Measurements from ENCODE around the gene ADAMTS9.
A peak's percentile ranks its signal among the peaks of the same experiment; 100 is the strongest.

ADAMTS9 gene

DNA sequence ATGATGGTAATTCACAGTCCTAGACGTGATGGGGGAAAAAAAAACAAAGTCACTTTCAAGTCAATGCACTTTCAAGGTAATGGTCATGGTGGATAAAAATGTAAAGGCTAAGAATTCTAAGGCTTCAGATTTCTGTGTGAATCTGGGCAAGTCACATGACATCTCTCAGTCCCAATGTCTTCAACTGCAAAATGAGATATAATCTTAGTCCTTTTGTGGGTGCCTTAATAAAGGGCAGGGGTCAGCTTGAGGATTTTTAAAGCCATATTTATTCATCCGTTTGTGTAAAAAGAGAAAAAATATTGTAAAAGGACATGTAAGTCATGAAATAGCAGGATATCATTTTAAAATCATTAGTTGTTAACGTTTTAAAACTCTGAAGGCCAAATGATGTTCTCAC lies 83.5 kb downstream of the ADAMTS9 start:
- TF ChIP-seq GATA3 (IDR thresholded peaks at IDR 0.05; ENCODE audit: low read depth, low read length) (no peak), GATA2 (IDR thresholded peaks at IDR 0.05; ENCODE audit: low read depth, low read length) (no peak)

- TF ChIP-seq GATA2 (IDR thresholded peaks at IDR 0.05; ENCODE audit: low read depth, low read length) (no peak), GATA3 (IDR thresholded peaks at IDR 0.05; ENCODE audit: low read depth, low read length) (no peak)
These were observed 86.0 kb downstream of the ADAMTS9 start for GRCh38 chr3:64601824-64602223.

- TF ChIP-seq GATA2 (IDR thresholded peaks at IDR 0.05; ENCODE audit: low read depth, low read length), result no peak
- no peak for TF ChIP-seq GATA3 (IDR thresholded peaks at IDR 0.05; ENCODE audit: low read depth, low read length)
These were observed 87.4 kb downstream of the ADAMTS9 start for GRCh38 chr3:64600246-64600950.

- TF ChIP-seq GATA3 (IDR thresholded peaks at IDR 0.05; ENCODE audit: low read depth, low read length), result peak; percentile 8; the same call in 1 of the 2 replicates
- TF ChIP-seq GATA2 (IDR thresholded peaks at IDR 0.05; ENCODE audit: low read depth, low read length), result peak; percentile 70
These were observed 88.1 kb downstream of the ADAMTS9 start for GRCh38 chr3:64599651-64600050.

DNA sequence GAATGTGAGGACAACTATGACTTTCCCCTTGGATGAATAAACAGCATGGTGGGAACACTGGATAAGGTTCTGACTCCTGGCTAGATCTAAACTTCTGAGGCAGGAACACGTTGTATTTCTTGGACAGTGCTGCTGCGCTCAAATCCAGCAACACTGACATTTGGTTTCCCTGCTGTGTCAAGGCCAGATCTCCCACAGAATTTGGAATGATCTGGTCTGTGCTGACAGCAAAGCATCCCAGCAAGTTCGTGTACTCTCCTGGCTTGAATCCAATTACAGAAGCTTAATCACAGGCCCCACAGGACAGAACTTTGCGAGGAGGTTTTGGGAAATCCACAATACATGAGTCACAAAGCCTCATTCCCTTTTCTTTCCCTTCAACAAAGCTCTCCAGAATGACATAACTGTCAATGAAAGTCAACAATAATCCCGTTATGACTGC lies 92.5 kb downstream of the ADAMTS9 start:
- TF ChIP-seq GATA3 (IDR thresholded peaks at IDR 0.05; ENCODE audit: low read depth, low read length), result no peak
- TF ChIP-seq GATA2 (IDR thresholded peaks at IDR 0.05; ENCODE audit: low read depth, low read length), result no peak

- TF ChIP-seq GATA3 (IDR thresholded peaks at IDR 0.05; ENCODE audit: low read depth, low read length), result no peak
These were observed 93.7 kb downstream of the ADAMTS9 start for GRCh38 chr3:64594134-64594533.

GRCh38 chr3:64593350-64593749 lies 94.5 kb downstream of the ADAMTS9 start:
- TF ChIP-seq GATA2 (IDR thresholded peaks at IDR 0.05; ENCODE audit: low read depth, low read length), result no peak
- no peak for TF ChIP-seq GATA3 (IDR thresholded peaks at IDR 0.05; ENCODE audit: low read depth, low read length)

DNA sequence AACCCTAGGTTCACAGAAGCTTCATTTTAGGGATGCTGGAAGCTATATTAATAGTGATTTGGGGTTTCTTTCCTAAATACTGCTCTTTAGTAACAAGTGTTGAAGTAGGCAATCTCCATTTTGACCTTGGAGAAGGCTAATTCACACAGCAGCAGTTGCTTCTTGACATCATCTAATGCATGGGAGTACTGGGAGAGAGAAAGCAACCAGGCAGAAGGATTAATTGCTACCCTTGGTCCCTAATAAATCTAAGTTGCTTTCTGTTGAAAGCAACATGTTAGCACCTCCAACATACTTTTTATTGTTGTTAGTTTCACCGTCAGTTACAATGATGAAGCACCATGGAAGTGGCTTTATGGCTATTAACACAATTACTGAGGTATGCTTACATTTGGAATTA lies 96.2 kb downstream of the ADAMTS9 start:
- TF ChIP-seq GATA3 (IDR thresholded peaks at IDR 0.05; ENCODE audit: low read depth, low read length) (no peak), GATA2 (IDR thresholded peaks at IDR 0.05; ENCODE audit: low read depth, low read length) (no peak)

DNA sequence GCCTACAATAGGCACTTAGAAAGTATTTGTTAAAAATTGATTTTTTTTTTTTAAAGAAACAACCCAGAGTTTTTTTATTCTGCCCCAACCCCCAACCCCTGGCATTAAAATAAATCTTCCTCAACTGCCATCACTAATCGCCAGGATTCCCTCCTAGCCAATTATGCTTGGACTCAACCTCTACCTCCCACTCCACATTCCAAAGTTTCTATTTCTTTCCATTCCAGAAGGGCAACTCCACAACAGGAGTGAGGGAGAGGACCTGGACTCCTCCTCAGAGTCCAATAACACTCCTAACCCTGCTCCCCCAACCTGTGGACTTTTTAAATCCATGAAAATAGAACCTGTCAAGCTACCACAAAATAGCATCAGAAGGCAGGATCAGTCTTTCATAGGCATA lies 99.4 kb downstream of the ADAMTS9 start:
- TF ChIP-seq GATA2 (IDR thresholded peaks at IDR 0.05; ENCODE audit: low read depth, low read length), result no peak
- TF ChIP-seq GATA3 (IDR thresholded peaks at IDR 0.05; ENCODE audit: low read depth, low read length), result no peak

- TF ChIP-seq GATA3 (IDR thresholded peaks at IDR 0.05; ENCODE audit: low read depth, low read length), result no peak
- TF ChIP-seq GATA2 (IDR thresholded peaks at IDR 0.05; ENCODE audit: low read depth, low read length), result no peak
These were observed 100.8 kb downstream of the ADAMTS9 start for GRCh38 chr3:64586952-64587351.

GRCh38 chr3:64584179-64584578 lies 103.6 kb downstream of the ADAMTS9 start:
- TF ChIP-seq GATA2 (IDR thresholded peaks at IDR 0.05; ENCODE audit: low read depth, low read length) (no peak), GATA3 (IDR thresholded peaks at IDR 0.05; ENCODE audit: low read depth, low read length) (no peak)

DNA sequence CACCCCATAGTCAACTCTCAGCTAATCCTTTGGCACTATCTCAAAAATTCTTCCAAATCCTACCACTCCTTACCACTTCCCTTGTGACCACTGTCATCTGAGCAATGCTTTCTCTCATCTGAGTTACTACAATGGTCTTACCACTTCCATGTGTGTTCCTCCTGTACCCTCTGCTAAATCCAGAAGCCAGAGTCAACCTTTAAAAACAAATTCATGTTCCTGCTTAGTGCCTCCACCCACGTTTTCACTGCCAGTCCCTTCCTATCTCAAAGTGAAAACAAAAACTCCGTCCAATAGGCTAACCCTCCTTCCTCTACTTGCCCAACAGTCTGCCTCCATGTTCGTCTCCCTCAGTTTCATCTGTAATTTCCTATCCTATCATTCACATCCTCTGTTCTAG lies 109.0 kb downstream of the ADAMTS9 start:
- TF ChIP-seq GATA3 (IDR thresholded peaks at IDR 0.05; ENCODE audit: low read depth, low read length) (no peak), GATA2 (IDR thresholded peaks at IDR 0.05; ENCODE audit: low read depth, low read length) (no peak)

DNA sequence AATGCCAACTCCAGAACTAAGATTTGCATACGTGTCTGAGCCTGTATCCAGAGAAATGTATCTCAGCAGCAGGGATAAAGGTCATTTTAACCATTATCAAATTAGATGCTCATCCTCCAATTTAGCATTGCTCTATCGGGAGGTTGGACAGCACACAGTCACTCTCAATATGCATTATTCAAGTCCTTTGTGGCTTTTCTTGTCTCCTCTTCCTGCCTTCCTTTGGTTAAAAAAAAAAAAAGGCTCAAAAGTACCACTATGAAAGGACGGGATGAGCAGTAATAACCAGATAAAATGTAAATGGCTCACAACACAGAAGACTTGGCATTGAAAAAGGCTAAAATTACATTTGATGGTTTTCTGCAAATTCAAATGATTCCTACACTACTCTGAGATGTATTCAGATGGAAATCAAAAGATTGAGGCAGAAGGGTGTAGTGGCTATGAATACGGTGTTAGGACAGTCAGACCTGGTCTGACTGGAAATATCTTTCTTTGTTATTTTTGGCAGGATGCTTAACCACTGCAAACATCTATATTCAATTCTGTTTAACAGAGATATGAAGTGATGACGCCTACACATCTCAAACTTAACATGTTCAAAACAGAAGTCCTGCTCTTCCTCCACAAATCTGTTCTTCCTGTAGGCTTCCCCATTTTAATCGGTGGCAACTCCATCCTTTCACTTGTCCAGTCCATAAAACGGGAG lies 109.6 kb downstream of the ADAMTS9 start:
- no peak for TF ChIP-seq GATA3 (IDR thresholded peaks at IDR 0.05; ENCODE audit: low read depth, low read length)
- TF ChIP-seq GATA2 (IDR thresholded peaks at IDR 0.05; ENCODE audit: low read depth, low read length), result no peak

DNA sequence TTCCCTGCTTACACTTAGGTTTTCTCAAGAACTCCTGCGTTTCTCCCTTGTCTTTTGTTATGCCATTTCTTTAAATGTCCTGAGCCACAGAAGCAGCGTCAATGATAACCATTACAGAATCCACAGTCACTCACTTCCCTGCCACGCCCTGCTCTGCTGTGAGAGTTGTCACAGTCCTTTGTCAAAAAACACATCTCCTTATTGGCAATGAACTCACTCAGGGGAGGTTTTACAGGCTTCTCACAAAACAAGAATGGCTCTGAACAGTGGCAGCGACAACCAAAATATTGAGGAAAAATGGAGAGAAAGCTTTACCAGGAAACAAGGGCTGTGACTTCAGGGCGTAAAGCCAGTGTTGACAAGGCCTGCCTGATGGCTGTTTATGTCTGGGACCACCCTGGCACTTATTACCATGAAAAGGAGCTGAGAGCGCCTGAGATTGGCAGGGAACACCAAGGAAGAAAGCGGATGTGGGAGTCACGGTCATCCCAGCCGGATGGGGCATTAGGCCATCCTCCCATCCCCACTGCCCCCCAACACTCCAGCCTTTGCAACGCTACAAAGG lies 111.5 kb downstream of the ADAMTS9 start:
- TF ChIP-seq GATA3 (IDR thresholded peaks at IDR 0.05; ENCODE audit: low read depth, low read length) (no peak), GATA2 (IDR thresholded peaks at IDR 0.05; ENCODE audit: low read depth, low read length) (no peak)

Measured in SH-SY5Y (cell line).